ENCODE data around the gene ADSS1. TPM values are rescaled to one million over a fixed set of nuclear protein-coding genes. Genes with fewer than 3 reads are reported as not detected.

The ADSS1 gene
- total RNA-seq, 1 experiment from 2014 or later: 2.8 TPM

DNA sequence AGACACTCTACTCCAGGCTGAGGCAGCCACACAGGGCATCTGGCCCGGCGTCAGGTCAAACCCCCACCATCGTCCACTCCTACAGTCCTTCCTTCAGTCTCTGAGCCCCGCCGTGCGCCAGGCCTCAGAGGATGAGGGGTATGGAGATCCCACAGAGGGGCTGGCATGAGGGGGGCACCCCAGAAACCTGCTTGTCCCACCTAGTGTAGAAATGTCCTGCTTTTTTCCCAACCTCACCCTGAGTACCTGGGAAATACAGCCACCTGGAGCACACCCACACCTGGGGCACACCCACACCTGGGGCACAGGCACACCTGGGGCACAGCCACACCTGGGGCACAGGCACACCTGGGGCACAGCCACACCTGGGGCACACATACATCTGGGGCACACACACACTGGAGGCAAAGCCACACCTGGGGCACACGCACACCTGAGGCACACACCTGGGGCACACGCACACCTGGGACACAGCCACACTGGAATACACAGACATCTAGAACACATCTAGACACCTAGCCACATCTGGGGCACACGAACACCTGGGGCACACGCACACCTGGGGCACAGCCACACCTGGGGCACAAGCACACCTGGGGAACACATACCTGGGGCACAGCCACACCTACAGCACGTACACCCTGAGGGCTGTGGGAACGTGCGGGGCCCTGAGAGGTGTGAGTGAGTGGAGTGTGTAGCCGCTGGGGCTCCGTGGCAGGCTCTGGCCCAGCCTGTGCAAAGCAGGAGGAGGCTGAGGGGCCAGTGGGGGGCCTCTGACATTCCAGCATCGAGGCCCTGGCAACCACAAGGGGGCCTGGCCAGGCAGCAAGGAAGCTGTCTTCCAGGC lies 53.2 kb downstream of the ADSS1 start:
- no peaks in the 10 kb centered on the region for H3K27me3 ChIP-seq (ENCODE audit: low read length)
- no peaks in the 10 kb centered on the region for H3K9me2 ChIP-seq (replicated peaks; ENCODE audit: insufficient read depth, low read length)
- no peaks in the 10 kb centered on the region for H3K79me2 ChIP-seq (ENCODE audit: low read length)
- H3K4me1 ChIP-seq (ENCODE audit: low read length): no peaks in the 10 kb centered on the region
- H3K4me3 ChIP-seq (ENCODE audit: low read length): no peak overlapping the region
- no peak overlapping the region for H3K27ac ChIP-seq (ENCODE audit: low read length)
- no peaks in the 10 kb centered on the region for H3K9me3 ChIP-seq (ENCODE audit: low read length)
- no peak overlapping the region for H3K4me2 ChIP-seq (ENCODE audit: low read depth, low read length, poor library complexity, severe bottlenecking)
- no peak overlapping the region for H2AFZ ChIP-seq (ENCODE audit: low read length)
- H4K20me1 ChIP-seq (ENCODE audit: insufficient read depth, low read depth, low read length): peaks cover 22% of the 10 kb centered on the region; the same call in 1 of the 2 replicates
- no peak for DNase-seq
- H3K36me3 ChIP-seq (ENCODE audit: insufficient read depth, low read length): peaks cover 43% of the 10 kb centered on the region
- no peak overlapping the region for H3K9ac ChIP-seq (ENCODE audit: low read length)

DNA sequence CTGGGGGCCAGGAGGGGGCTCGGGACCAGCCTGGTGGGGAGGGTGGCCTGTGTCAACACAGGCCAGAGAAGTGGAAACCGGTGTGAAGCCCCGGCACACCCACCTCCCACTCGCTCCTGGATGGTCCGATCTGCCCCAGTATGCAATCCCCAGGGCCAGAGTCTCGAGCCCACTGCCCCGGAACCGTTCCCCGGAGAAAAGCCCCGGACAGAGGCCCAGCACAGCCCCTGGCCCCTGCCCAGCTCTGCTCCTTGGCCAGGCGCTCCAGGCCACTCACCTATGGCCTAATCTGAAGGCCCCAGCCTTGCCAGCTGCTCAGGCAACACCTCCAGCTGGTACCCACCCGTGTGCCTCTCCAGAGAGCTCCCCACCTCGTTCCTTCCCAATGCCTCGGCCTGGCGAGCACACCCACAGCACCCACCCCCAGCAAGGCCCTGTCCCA lies 53.8 kb downstream of the ADSS1 start:
- H3K4me2 ChIP-seq (ENCODE audit: low read depth, low read length, poor library complexity, severe bottlenecking): no peak overlapping the region

DNA sequence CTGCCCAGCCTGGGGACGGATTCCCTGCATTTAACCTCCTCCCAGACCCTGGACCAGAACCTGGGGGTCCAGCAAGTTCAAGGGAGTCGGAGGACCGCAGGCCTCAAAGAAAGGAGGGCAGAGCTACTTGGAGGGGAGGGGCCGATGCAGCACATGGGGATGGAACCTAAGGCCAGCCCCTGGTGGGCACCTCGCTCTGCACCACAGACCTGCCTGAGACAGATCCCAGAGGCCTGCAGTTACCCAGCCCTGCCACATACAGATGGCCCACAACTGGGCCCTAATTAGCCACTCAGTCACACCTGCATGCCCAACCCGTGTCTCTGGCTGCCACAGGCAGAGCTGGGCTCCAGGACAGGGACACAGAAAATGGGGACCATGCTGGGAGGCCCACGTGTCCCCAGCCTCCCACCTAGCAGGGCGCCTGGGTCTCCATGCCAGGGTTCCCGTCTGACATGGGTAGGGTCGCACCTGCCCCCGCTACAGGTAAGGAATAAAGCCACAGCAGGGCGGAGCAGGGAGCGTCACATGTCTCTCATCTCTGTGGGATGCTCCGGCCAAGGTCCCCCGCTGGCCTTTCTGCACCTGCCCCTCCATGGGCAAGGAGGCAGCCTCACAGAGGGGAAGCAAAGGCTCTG lies 54.8 kb downstream of the ADSS1 start:
- no peaks in the 10 kb centered on the region for H3K9me2 ChIP-seq (replicated peaks; ENCODE audit: insufficient read depth, low read length)
- H3K36me3 ChIP-seq (ENCODE audit: insufficient read depth, low read length): peaks cover 30% of the 10 kb centered on the region
- no peaks in the 10 kb centered on the region for H3K79me2 ChIP-seq (ENCODE audit: low read length)
- no peak overlapping the region for H2AFZ ChIP-seq (ENCODE audit: low read length)
- no peaks in the 10 kb centered on the region for H3K9me3 ChIP-seq (ENCODE audit: low read length)
- DNase-seq: no peak
- H3K9ac ChIP-seq (ENCODE audit: low read length): no peak overlapping the region
- H3K27me3 ChIP-seq (ENCODE audit: low read length): no peaks in the 10 kb centered on the region
- H3K4me2 ChIP-seq (ENCODE audit: low read depth, low read length, poor library complexity, severe bottlenecking): no peak overlapping the region
- H4K20me1 ChIP-seq (ENCODE audit: insufficient read depth, low read depth, low read length): peaks cover 24% of the 10 kb centered on the region; the same call in 1 of the 2 replicates
- no peak overlapping the region for H3K27ac ChIP-seq (ENCODE audit: low read length)
- H3K4me3 ChIP-seq (ENCODE audit: low read length): no peak overlapping the region
- no peaks in the 10 kb centered on the region for H3K4me1 ChIP-seq (ENCODE audit: low read length)

More for the DNA sequence above, 53.8 kb downstream of the ADSS1 start:
- Histone ChIP-seq H3K4me1 (ENCODE audit: low read length) (no peaks in the 10 kb centered on the region), H2AFZ (ENCODE audit: low read length) (no peak overlapping the region), H3K9ac (ENCODE audit: low read length) (no peak overlapping the region), H3K79me2 (ENCODE audit: low read length) (no peaks in the 10 kb centered on the region), H3K36me3 (ENCODE audit: insufficient read depth, low read length) (peaks cover 37% of the 10 kb centered on the region), H3K27me3 (ENCODE audit: low read length) (no peaks in the 10 kb centered on the region), H3K9me3 (ENCODE audit: low read length) (no peaks in the 10 kb centered on the region), H3K9me2 (replicated peaks; ENCODE audit: insufficient read depth, low read length) (no peaks in the 10 kb centered on the region), H3K4me3 (ENCODE audit: low read length) (no peak overlapping the region), H3K27ac (ENCODE audit: low read length) (no peak overlapping the region), H4K20me1 (ENCODE audit: insufficient read depth, low read depth, low read length) (peaks cover 22% of the 10 kb centered on the region; the same call in 1 of the 2 replicates)
- DNase-seq: no peak

DNA sequence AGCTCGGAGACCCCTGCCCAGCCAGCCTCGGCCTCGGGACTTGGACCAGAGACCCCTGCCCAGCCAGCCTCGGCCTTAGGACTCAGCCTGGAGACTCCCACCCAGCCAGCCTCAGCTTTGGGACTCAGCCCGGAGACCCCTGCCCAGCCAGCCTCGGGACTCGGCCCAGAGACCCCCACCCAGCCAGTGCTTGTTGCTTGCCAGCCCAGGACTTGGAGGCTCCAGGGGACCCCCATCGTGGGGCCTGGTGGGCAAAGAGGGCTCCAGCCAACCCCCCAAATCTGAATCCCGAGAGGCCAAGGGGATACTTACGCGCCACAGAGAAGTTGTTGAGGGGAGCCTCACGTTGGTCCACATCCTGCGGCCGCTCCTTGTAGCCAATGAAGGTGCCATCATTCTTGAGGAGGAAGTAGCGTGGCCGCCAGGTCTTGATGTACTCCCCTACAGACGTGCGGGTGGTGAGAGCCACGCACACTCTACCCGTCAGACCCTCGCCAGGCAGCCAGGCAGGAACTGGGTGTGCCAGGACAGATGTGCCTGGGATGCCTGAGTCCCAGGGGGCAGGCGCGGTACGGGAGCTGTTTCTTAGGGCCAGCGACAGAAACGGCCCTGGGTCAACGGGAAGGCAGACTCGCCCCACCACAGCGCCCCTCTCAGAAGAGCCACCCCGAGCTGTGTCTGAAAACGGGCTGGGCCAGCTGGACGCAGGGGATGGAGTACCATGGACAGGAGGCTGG lies 55.9 kb downstream of the ADSS1 start:
- H3K9me3 ChIP-seq (ENCODE audit: low read length): no peaks in the 10 kb centered on the region
- peaks cover 29% of the 10 kb centered on the region; the same call in 1 of the 2 replicates for H4K20me1 ChIP-seq (ENCODE audit: insufficient read depth, low read depth, low read length)
- H3K4me1 ChIP-seq (ENCODE audit: low read length): no peaks in the 10 kb centered on the region
- H3K36me3 ChIP-seq (ENCODE audit: insufficient read depth, low read length): peaks cover 26% of the 10 kb centered on the region
- H3K9me2 ChIP-seq (replicated peaks; ENCODE audit: insufficient read depth, low read length): no peaks in the 10 kb centered on the region
- no peaks in the 10 kb centered on the region for H3K27me3 ChIP-seq (ENCODE audit: low read length)
- H2AFZ ChIP-seq (ENCODE audit: low read length): no peak overlapping the region
- H3K79me2 ChIP-seq (ENCODE audit: low read length): no peaks in the 10 kb centered on the region; the same call in 1 of the 2 replicates
- DNase-seq: no peak
- H3K4me2 ChIP-seq (ENCODE audit: low read depth, low read length, poor library complexity, severe bottlenecking): no peak overlapping the region
- no peak overlapping the region for H3K4me3 ChIP-seq (ENCODE audit: low read length)
- H3K9ac ChIP-seq (ENCODE audit: low read length): no peak overlapping the region
- H3K27ac ChIP-seq (ENCODE audit: low read length): no peak overlapping the region

DNA sequence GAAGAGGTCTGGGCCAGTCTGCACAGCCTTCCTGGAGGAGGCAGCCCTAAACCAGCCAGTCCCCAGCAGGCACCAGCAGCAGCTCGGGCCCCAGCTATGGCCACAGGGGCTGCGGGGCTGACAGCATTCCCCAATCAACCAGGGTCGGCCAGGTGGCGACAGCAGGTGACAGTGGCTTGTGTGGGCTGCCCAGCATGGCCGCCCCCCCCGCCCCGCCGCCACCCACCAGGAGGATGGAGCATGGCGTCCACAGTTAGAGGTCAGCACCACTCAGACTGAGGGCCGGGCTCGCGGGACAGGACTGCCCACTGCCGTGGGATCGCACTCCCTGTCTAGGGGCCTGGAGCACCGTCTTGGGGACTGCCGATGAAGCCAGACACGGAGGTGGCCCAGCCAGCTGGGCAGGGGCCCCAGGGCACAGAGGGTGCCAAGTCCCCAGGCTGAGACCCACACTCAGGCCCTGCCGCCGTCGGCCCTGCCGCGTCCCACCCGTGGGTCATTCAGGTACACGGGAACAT lies 56.5 kb downstream of the ADSS1 start:
- no peaks in the 10 kb centered on the region; the same call in 1 of the 2 replicates for H3K79me2 ChIP-seq (ENCODE audit: low read length)
- H2AFZ ChIP-seq (ENCODE audit: low read length): no peak overlapping the region
- no peak overlapping the region for H3K4me2 ChIP-seq (ENCODE audit: low read depth, low read length, poor library complexity, severe bottlenecking)
- H3K27ac ChIP-seq (ENCODE audit: low read length): no peak overlapping the region
- no peak overlapping the region for H3K4me3 ChIP-seq (ENCODE audit: low read length)
- no peak overlapping the region for H3K9ac ChIP-seq (ENCODE audit: low read length)
- peaks cover 21% of the 10 kb centered on the region for H3K36me3 ChIP-seq (ENCODE audit: insufficient read depth, low read length)
- H3K27me3 ChIP-seq (ENCODE audit: low read length): no peaks in the 10 kb centered on the region
- no peaks in the 10 kb centered on the region for H3K4me1 ChIP-seq (ENCODE audit: low read length)
- no peaks in the 10 kb centered on the region for H3K9me2 ChIP-seq (replicated peaks; ENCODE audit: insufficient read depth, low read length)
- H3K9me3 ChIP-seq (ENCODE audit: low read length): no peaks in the 10 kb centered on the region
- peaks cover 36% of the 10 kb centered on the region; the same call in 1 of the 2 replicates for H4K20me1 ChIP-seq (ENCODE audit: insufficient read depth, low read depth, low read length)
- DNase-seq: no peak

DNA sequence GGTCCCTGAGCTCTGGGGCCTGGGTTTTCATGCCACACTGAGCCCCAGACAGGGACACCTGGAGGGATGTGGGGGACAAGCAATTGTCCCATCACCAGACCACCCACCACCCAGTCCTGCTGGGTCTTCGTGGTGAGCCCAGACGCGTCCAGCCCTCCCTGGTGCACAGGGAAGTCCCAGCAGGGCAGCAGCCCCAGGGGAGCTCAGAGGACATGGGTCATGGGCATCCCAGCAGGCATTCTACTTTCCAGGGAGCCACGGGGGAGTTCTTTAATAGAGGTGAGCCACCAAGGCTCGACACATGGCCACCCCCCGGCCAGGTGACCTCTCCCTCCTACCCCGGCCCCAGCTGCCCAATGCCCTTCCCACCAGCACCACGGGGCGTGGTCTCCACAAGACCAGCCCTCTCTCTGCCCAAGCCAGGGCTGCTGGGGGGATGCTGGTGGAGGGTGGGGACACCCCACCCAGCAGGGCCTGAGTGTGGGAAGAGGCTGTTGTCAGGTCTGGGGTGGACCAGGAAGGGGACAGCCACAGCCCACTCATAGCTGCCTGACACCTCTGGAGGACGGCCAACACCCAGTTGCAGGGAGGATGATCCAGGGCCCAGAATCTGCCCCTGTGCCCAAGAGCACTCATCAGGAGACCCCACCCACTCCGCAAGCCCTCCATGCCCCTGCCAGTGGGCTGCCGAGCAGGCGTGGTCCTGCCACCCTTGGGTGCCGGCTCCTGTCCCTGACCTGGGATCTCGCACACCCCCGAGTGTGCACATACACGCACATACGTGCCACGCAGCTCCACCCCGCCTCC lies 57.4 kb downstream of the ADSS1 start:
- H3K9me3 ChIP-seq (ENCODE audit: low read length): no peaks in the 10 kb centered on the region
- peaks cover 38% of the 10 kb centered on the region; the same call in 1 of the 2 replicates for H4K20me1 ChIP-seq (ENCODE audit: insufficient read depth, low read depth, low read length)
- no peak overlapping the region for H3K9ac ChIP-seq (ENCODE audit: low read length)

DNA sequence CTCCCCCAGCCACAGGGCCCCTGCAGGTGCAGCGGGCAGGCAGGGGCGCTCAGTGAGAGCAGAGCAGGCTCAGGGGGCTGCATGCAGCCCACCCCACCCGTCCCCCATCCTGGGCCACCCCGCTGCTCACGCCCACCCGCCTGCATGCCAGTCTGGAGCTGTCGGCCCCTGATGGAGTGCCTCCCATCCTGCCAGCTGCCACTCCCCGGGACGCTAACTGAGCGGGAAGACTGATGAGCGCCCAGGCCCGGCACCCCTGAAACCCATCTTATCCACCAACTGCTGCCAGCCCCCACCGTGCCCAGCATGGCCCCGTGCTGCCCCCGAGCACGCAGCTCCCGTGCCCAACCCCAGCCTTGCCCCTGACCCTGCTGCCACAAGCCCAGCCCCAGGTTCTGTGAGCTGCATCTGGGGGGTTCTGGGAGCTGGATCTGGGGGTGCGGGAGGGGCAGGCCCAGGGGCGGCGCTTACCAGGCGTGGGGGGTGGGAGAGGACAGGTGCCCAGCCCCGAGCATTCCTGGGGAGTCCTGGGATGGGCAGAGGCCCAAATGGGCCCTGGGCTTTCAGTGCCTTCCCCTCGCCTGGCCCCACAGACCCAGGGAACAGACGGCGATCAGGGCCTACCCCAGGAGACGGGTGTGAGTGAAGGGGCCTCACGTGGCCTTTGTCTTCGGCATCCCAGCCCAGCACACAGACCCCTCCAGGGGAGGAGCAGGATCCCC lies 58.2 kb downstream of the ADSS1 start:
- Histone ChIP-seq H3K36me3 (ENCODE audit: insufficient read depth, low read length) (peaks cover 8% of the 10 kb centered on the region; the same call in 1 of the 2 replicates), H3K9ac (ENCODE audit: low read length) (no peak overlapping the region), H3K9me2 (replicated peaks; ENCODE audit: insufficient read depth, low read length) (no peaks in the 10 kb centered on the region), H2AFZ (ENCODE audit: low read length) (no peak overlapping the region), H3K27me3 (ENCODE audit: low read length) (no peaks in the 10 kb centered on the region), H3K79me2 (ENCODE audit: low read length) (no peaks in the 10 kb centered on the region; the same call in 1 of the 2 replicates), H3K9me3 (ENCODE audit: low read length) (no peaks in the 10 kb centered on the region), H4K20me1 (ENCODE audit: insufficient read depth, low read depth, low read length) (peaks cover 41% of the 10 kb centered on the region; the same call in 1 of the 2 replicates), H3K4me1 (ENCODE audit: low read length) (no peaks in the 10 kb centered on the region), H3K4me3 (ENCODE audit: low read length) (no peak overlapping the region), H3K4me2 (ENCODE audit: low read depth, low read length, poor library complexity, severe bottlenecking) (no peak overlapping the region), H3K27ac (ENCODE audit: low read length) (no peak overlapping the region)
- DNase-seq: no peak

More for the DNA sequence above, 57.4 kb downstream of the ADSS1 start:
- H3K4me1 ChIP-seq (ENCODE audit: low read length): no peaks in the 10 kb centered on the region
- H3K27me3 ChIP-seq (ENCODE audit: low read length): no peaks in the 10 kb centered on the region
- no peak overlapping the region for H3K4me2 ChIP-seq (ENCODE audit: low read depth, low read length, poor library complexity, severe bottlenecking)
- no peak overlapping the region for H3K27ac ChIP-seq (ENCODE audit: low read length)
- no peak overlapping the region for H3K4me3 ChIP-seq (ENCODE audit: low read length)
- H3K36me3 ChIP-seq (ENCODE audit: insufficient read depth, low read length): peaks cover 16% of the 10 kb centered on the region
- no peak overlapping the region for H2AFZ ChIP-seq (ENCODE audit: low read length)
- no peaks in the 10 kb centered on the region for H3K9me2 ChIP-seq (replicated peaks; ENCODE audit: insufficient read depth, low read length)
- DNase-seq: no peak
- no peaks in the 10 kb centered on the region; the same call in 1 of the 2 replicates for H3K79me2 ChIP-seq (ENCODE audit: low read length)

Measured in Karpas-422 (cell line).